Measurements from ENCODE around the gene SCRN1.
"Not testable (repeated sequence)": the region's sequence is repeated elsewhere in the genome, so short reads cannot be mapped to it uniquely, and the experiment has no call there.

SCRN1 gene

GRCh38 chr7:29972315-29972669, 17.3 kb downstream of the SCRN1 start:
- Histone ChIP-seq H3K9ac (ENCODE audit: low read depth in 1 of 2, low read length in 2 of 2) (no peak overlapping the region), H3K4me3 (ENCODE audit: low read length in 2 of 2) (no peak overlapping the region), H3K36me3 (ENCODE audit: control insufficient read depth in 2 of 2, insufficient read depth in 2 of 2, low read length in 2 of 2) (no peaks in the 10 kb centered on the region), H3K4me1 (ENCODE audit: control insufficient read depth in 2 of 2, insufficient read depth in 2 of 2, low read length in 2 of 2) (no peaks in the 10 kb centered on the region), H3K27ac (ENCODE audit: low read depth in 2 of 2, low read length in 2 of 2) (no peak overlapping the region), H3K27me3 (ENCODE audit: control insufficient read depth in 2 of 2, insufficient read depth in 2 of 2, low read length in 2 of 2) (no peaks in the 10 kb centered on the region), H3K9me3 (ENCODE audit: control insufficient read depth in 2 of 2, low read length in 2 of 2) (no peaks in the 10 kb centered on the region)

GRCh38 chr7:29971566-29972314, 17.9 kb downstream of the SCRN1 start:
- Histone ChIP-seq H3K4me3 (ENCODE audit: low read length in 2 of 2) (no peak overlapping the region), H3K27me3 (ENCODE audit: control insufficient read depth in 2 of 2, insufficient read depth in 2 of 2, low read length in 2 of 2) (no peaks in the 10 kb centered on the region), H3K36me3 (ENCODE audit: control insufficient read depth in 2 of 2, insufficient read depth in 2 of 2, low read length in 2 of 2) (no peaks in the 10 kb centered on the region), H3K9ac (ENCODE audit: low read depth in 1 of 2, low read length in 2 of 2) (no peak overlapping the region), H3K4me1 (ENCODE audit: control insufficient read depth in 2 of 2, insufficient read depth in 2 of 2, low read length in 2 of 2) (no peaks in the 10 kb centered on the region), H3K9me3 (ENCODE audit: control insufficient read depth in 2 of 2, low read length in 2 of 2) (no peaks in the 10 kb centered on the region), H3K27ac (ENCODE audit: low read depth in 2 of 2, low read length in 2 of 2) (no peak overlapping the region)

GRCh38 chr7:29970158-29970557, 19.4 kb downstream of the SCRN1 start:
- Histone ChIP-seq H3K9ac (ENCODE audit: low read depth in 1 of 2, low read length in 2 of 2) (no peak overlapping the region), H3K4me3 (ENCODE audit: low read length in 2 of 2) (no peak overlapping the region), H3K27ac (ENCODE audit: low read depth in 2 of 2, low read length in 2 of 2) (no peak overlapping the region), H3K36me3 (ENCODE audit: control insufficient read depth in 2 of 2, insufficient read depth in 2 of 2, low read length in 2 of 2) (no peaks in the 10 kb centered on the region), H3K27me3 (ENCODE audit: control insufficient read depth in 2 of 2, insufficient read depth in 2 of 2, low read length in 2 of 2) (no peaks in the 10 kb centered on the region), H3K4me1 (ENCODE audit: control insufficient read depth in 2 of 2, insufficient read depth in 2 of 2, low read length in 2 of 2) (no peaks in the 10 kb centered on the region), H3K9me3 (ENCODE audit: control insufficient read depth in 2 of 2, low read length in 2 of 2) (no peaks in the 10 kb centered on the region)

GRCh38 chr7:29969738-29970137, 19.9 kb downstream of the SCRN1 start:
- no peaks in the 10 kb centered on the region for H3K27me3 ChIP-seq (ENCODE audit: control insufficient read depth in 2 of 2, insufficient read depth in 2 of 2, low read length in 2 of 2)
- no peak overlapping the region for H3K9ac ChIP-seq (ENCODE audit: low read depth in 1 of 2, low read length in 2 of 2)
- no peaks in the 10 kb centered on the region for H3K36me3 ChIP-seq (ENCODE audit: control insufficient read depth in 2 of 2, insufficient read depth in 2 of 2, low read length in 2 of 2)
- H3K4me3 ChIP-seq (ENCODE audit: low read length in 2 of 2) = no peak overlapping the region
- H3K9me3 ChIP-seq (ENCODE audit: control insufficient read depth in 2 of 2, low read length in 2 of 2) = no peaks in the 10 kb centered on the region
- H3K4me1 ChIP-seq (ENCODE audit: control insufficient read depth in 2 of 2, insufficient read depth in 2 of 2, low read length in 2 of 2) = no peaks in the 10 kb centered on the region
- no peak overlapping the region for H3K27ac ChIP-seq (ENCODE audit: low read depth in 2 of 2, low read length in 2 of 2)

- Histone ChIP-seq H3K4me1 (ENCODE audit: control insufficient read depth in 2 of 2, insufficient read depth in 2 of 2, low read length in 2 of 2) (no peaks in the 10 kb centered on the region), H3K9me3 (ENCODE audit: control insufficient read depth in 2 of 2, low read length in 2 of 2) (no peaks in the 10 kb centered on the region), H3K9ac (ENCODE audit: low read depth in 1 of 2, low read length in 2 of 2) (no peak overlapping the region), H3K36me3 (ENCODE audit: control insufficient read depth in 2 of 2, insufficient read depth in 2 of 2, low read length in 2 of 2) (no peaks in the 10 kb centered on the region), H3K27ac (ENCODE audit: low read depth in 2 of 2, low read length in 2 of 2) (no peak overlapping the region), H3K27me3 (ENCODE audit: control insufficient read depth in 2 of 2, insufficient read depth in 2 of 2, low read length in 2 of 2) (no peaks in the 10 kb centered on the region), H3K4me3 (ENCODE audit: low read length in 2 of 2) (no peak overlapping the region)
Observed at GRCh38 chr7:29968683-29969395, 20.8 kb downstream of the SCRN1 start.

GRCh38 chr7:29965030-29965429, 24.6 kb downstream of the SCRN1 start:
- no peaks in the 10 kb centered on the region for H3K27me3 ChIP-seq (ENCODE audit: control insufficient read depth in 2 of 2, insufficient read depth in 2 of 2, low read length in 2 of 2)
- H3K36me3 ChIP-seq (ENCODE audit: control insufficient read depth in 2 of 2, insufficient read depth in 2 of 2, low read length in 2 of 2) = no peaks in the 10 kb centered on the region

GRCh38 chr7:29962035-29962434, 27.6 kb downstream of the SCRN1 start:
- no peak overlapping the region for H3K9ac ChIP-seq (ENCODE audit: low read depth in 1 of 2, low read length in 2 of 2)
- no peaks in the 10 kb centered on the region for H3K36me3 ChIP-seq (ENCODE audit: control insufficient read depth in 2 of 2, insufficient read depth in 2 of 2, low read length in 2 of 2)
- H3K27me3 ChIP-seq (ENCODE audit: control insufficient read depth in 2 of 2, insufficient read depth in 2 of 2, low read length in 2 of 2) = no peaks in the 10 kb centered on the region
- no peak overlapping the region for H3K4me3 ChIP-seq (ENCODE audit: low read length in 2 of 2)
- H3K4me1 ChIP-seq (ENCODE audit: control insufficient read depth in 2 of 2, insufficient read depth in 2 of 2, low read length in 2 of 2) = no peaks in the 10 kb centered on the region
- no peak overlapping the region for H3K27ac ChIP-seq (ENCODE audit: low read depth in 2 of 2, low read length in 2 of 2)
- no peaks in the 10 kb centered on the region for H3K9me3 ChIP-seq (ENCODE audit: control insufficient read depth in 2 of 2, low read length in 2 of 2)

More at GRCh38 chr7:29965030-29965429, 24.6 kb downstream of the SCRN1 start:
- H3K4me1 ChIP-seq (ENCODE audit: control insufficient read depth in 2 of 2, insufficient read depth in 2 of 2, low read length in 2 of 2) = no peaks in the 10 kb centered on the region
- no peak overlapping the region for H3K9ac ChIP-seq (ENCODE audit: low read depth in 1 of 2, low read length in 2 of 2)
- H3K4me3 ChIP-seq (ENCODE audit: low read length in 2 of 2) = no peak overlapping the region
- H3K27ac ChIP-seq (ENCODE audit: low read depth in 2 of 2, low read length in 2 of 2) = no peak overlapping the region
- no peaks in the 10 kb centered on the region for H3K9me3 ChIP-seq (ENCODE audit: control insufficient read depth in 2 of 2, low read length in 2 of 2)

- H3K27ac ChIP-seq (ENCODE audit: low read depth in 2 of 2, low read length in 2 of 2); H3K4me3 ChIP-seq (ENCODE audit: low read length in 2 of 2); H3K9me3 ChIP-seq (ENCODE audit: control insufficient read depth in 2 of 2, low read length in 2 of 2); H3K27me3 ChIP-seq (ENCODE audit: control insufficient read depth in 2 of 2, insufficient read depth in 2 of 2, low read length in 2 of 2); H3K36me3 ChIP-seq (ENCODE audit: control insufficient read depth in 2 of 2, insufficient read depth in 2 of 2, low read length in 2 of 2); H3K9ac ChIP-seq (ENCODE audit: low read depth in 1 of 2, low read length in 2 of 2); H3K4me1 ChIP-seq (ENCODE audit: control insufficient read depth in 2 of 2, insufficient read depth in 2 of 2, low read length in 2 of 2): not testable (repeated sequence)
Observed at GRCh38 chr7:29961611-29962010, 28.0 kb downstream of the SCRN1 start.

- no peak overlapping the region for H3K27ac ChIP-seq (ENCODE audit: low read depth in 2 of 2, low read length in 2 of 2)
- no peak overlapping the region for H3K9ac ChIP-seq (ENCODE audit: low read depth in 1 of 2, low read length in 2 of 2)
Observed at GRCh38 chr7:29958667-29959358, 30.8 kb downstream of the SCRN1 start.

More at GRCh38 chr7:29958667-29959358, 30.8 kb downstream of the SCRN1 start:
- H3K9me3 ChIP-seq (ENCODE audit: control insufficient read depth in 2 of 2, low read length in 2 of 2) = no peaks in the 10 kb centered on the region
- H3K27me3 ChIP-seq (ENCODE audit: control insufficient read depth in 2 of 2, insufficient read depth in 2 of 2, low read length in 2 of 2) = no peaks in the 10 kb centered on the region
- no peaks in the 10 kb centered on the region for H3K4me1 ChIP-seq (ENCODE audit: control insufficient read depth in 2 of 2, insufficient read depth in 2 of 2, low read length in 2 of 2)
- H3K36me3 ChIP-seq (ENCODE audit: control insufficient read depth in 2 of 2, insufficient read depth in 2 of 2, low read length in 2 of 2) = no peaks in the 10 kb centered on the region
- no peak overlapping the region for H3K4me3 ChIP-seq (ENCODE audit: low read length in 2 of 2)
